Occipital lobe (tissue), 2 donors: ENCODE results near the gene F2. TPM values are rescaled to one million over a fixed set of nuclear protein-coding genes. Genes with fewer than 3 reads are reported as not detected.
"Not testable (repeated sequence)": the region's sequence is repeated elsewhere in the genome, so short reads cannot be mapped to it uniquely, and the experiment has no call there.

Source experiments
- DNase-seq: peaks from one replicate; lab custom pipeline; 2025; lab: John Stamatoyannopoulos, UW
- total RNA-seq: library from RNA; depleted of rRNA; stranded (reverse); fragments of >200 nt; gene quantifications from one replicate; pipeline ENCODE4 v1.2.3, GENCODE V29; 2014

Gene F2
- total RNA-seq, result 0.16 TPM

GRCh38 chr11:46719048-46719542, at the start of gene F2:
Gene F2, plus strand, starts transcription at chr11:46719213. Its CDS starts 23 bp downstream, at chr11:46719236.
- DNase-seq, result no peak

GRCh38 chr11:46669711-46670139, 49.3 kb upstream of the F2 start:
- DNase-seq, result no peak

- not testable (repeated sequence) for DNase-seq
Measured at GRCh38 chr11:46670521-46670920, 48.5 kb upstream of the F2 start.

GRCh38 chr11:46671958-46672315, 47.1 kb upstream of the F2 start:
- no peak for DNase-seq

GRCh38 chr11:46672381-46672839, 46.6 kb upstream of the F2 start:
- no peak for DNase-seq

GRCh38 chr11:46673713-46674462, 45.1 kb upstream of the F2 start:
- no peak for DNase-seq

GRCh38 chr11:46674463-46675287, 44.3 kb upstream of the F2 start:
- DNase-seq, result no peak

GRCh38 chr11:46675288-46675851, 43.6 kb upstream of the F2 start:
- no peak for DNase-seq

GRCh38 chr11:46675949-46676348, 43.1 kb upstream of the F2 start:
- DNase-seq, result no peak

- no peak for DNase-seq
Measured at GRCh38 chr11:46676436-46677158, 42.4 kb upstream of the F2 start.

- no peak for DNase-seq
Measured at GRCh38 chr11:46677169-46677568, 41.8 kb upstream of the F2 start.

GRCh38 chr11:46677991-46678740, 40.8 kb upstream of the F2 start:
- no peak for DNase-seq

GRCh38 chr11:46678741-46679130, 40.3 kb upstream of the F2 start:
- DNase-seq, result no peak

GRCh38 chr11:46679241-46680163, 39.5 kb upstream of the F2 start:
- DNase-seq, result no peak

GRCh38 chr11:46680164-46680760, 38.8 kb upstream of the F2 start:
- no peak for DNase-seq

GRCh38 chr11:46680815-46681214, 38.2 kb upstream of the F2 start:
- DNase-seq, result no peak

- DNase-seq, result no peak
Measured at GRCh38 chr11:46681814-46682213, 37.2 kb upstream of the F2 start.

- DNase-seq, result no peak
Measured at GRCh38 chr11:46682773-46683752, 36.0 kb upstream of the F2 start.
